GM18870 (cell line): ENCODE results near the gene LKAAEAR1.

Source experiments
- ATAC-seq: cut with Tn5 transposase; IDR thresholded peaks from one replicate; pipeline ENCODE4 v1.9.1; 2021; ENCODE audit warnings: moderate library complexity; ENCODE audit not compliant: unreplicated experiment

LKAAEAR1 gene

DNA sequence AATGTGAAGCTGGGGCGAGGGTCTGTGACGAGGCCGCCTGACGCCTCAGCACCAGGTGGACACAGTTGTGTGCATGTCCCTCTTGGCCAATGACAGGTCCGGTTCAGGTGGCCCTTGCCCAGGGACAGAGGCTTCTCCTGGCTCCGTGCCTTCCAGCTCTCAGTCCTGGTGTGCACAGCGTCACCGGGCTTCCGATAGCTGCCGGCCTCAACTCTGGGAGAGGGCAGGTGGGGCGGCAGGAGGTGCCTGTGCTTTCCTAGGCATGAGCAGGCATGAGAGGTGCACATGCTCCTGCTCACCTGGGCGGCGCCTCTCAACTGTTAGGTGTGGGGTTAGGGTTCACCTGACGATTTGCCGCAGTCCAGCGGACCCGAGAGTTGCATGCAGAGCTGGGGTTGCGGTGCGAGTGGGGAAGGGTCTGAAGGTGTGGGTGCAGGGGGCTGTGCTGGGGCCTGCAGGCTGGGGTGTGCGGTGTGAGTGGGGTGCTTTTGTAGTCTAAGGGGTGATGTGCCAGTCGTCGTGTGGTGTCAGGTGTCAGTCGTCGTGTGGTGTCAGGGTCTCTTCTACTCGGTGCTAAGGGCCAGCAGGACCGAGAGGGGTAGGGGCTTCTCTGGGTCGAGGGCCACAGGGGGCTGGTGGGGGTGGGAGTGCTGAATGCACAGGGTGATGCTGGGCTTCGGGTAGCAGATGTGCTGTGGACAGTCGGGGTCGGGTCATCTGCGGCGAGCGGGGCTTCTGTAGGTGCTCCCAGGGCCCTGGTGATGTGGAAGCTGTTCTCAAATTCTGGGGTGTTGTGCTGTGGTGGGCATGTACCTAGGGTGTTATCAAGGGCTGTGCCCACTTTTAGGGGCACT is 31.0 kb downstream of the LKAAEAR1 start:
- no peak for ATAC-seq

GRCh38 chr20:64052326-64052722 is 31.9 kb downstream of the LKAAEAR1 start:
- ATAC-seq = no peak

- ATAC-seq = no peak
These were observed 32.5 kb downstream of the LKAAEAR1 start for GRCh38 chr20:64051561-64052325.

GRCh38 chr20:64051033-64051452 is 33.2 kb downstream of the LKAAEAR1 start:
- no peak for ATAC-seq

DNA sequence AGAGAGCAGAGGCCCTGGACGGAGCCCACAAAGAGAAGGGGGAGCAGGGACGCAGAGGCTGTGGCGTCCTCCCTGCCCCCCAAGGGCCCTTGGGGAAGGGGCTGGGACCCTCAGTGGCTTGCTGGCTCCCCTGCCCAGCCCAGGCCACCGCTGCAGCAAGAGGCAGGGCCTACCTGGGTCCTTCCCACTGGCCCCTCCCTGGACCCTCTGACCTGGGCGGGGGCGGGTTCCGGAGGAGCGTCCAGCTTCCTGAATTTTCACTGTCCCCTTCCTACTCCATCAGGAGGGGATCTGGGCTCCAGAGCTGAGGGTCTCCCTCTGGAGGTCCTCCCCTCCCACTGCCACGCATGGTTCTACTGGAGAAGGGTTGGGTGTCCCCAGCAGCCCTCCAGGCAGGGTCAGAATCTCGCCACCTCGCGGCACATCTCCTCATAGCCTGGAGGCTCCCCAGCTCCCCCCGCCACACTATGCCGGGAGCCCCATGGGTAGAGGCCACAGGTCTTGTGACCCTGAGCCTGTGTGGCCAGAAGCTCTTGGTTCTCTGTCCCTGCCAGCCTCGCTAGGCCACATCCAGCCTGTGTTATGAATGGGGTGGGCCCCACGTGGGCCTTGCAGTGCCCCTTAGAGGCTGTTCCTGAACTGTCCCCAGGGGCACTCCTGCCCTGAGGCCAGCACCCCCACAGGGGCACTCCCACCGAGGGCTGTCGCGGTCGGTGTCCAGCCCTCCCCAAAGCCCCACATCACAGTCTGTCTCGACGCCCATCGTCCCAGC is 33.8 kb downstream of the LKAAEAR1 start:
- ATAC-seq = no peak

- ATAC-seq = no peak
These were observed 34.3 kb downstream of the LKAAEAR1 start for GRCh38 chr20:64049878-64050260.

- ATAC-seq = no peak
These were observed 34.9 kb downstream of the LKAAEAR1 start, which contains the start of gene SOX18 for GRCh38 chr20:64049060-64049877. Gene SOX18 (minus strand): TSS chr20:64049639. CDS start chr20:64049516, 123 bp downstream.

- ATAC-seq = no peak
These were observed 35.7 kb downstream of the LKAAEAR1 start for GRCh38 chr20:64048402-64049044.

GRCh38 chr20:64047968-64048401 is 36.2 kb downstream of the LKAAEAR1 start:
- no peak for ATAC-seq

- no peak for ATAC-seq
These were observed 37.2 kb downstream of the LKAAEAR1 start for GRCh38 chr20:64047046-64047389.

DNA sequence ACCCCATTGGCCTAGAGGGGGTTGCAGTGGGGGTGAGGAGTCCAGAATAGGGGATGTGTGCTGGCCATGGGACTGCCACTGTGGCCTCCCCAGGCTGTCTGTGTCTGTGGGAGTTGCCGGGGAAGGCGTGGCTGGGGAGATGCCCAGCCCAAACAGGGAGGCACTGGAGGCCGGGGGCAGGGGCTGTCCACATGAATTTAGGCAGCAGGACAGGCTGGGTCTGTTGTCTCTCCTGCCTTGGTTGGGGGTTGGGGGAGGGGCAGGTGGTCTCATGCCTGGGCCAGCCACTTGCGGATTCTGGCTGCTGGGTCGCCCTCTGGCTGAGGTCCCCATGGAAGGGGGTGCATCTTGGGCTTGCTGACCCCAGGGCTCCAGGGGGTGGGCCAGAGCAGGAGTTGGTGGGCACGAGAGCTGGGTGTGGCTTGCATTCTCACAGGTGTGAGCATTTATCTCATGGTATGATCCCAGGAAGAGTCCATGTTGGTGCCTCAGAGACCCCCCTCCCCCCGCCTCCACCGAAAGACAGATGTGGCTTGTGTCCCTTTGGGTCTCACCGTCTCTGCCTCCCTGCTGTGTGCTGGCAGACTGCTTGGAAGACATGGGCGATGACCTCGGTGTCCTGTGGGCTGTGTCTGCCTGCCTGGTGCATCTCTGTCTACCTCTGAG is 38.7 kb downstream of the LKAAEAR1 start:
- no peak for ATAC-seq

GRCh38 chr20:64044484-64045247 is 39.5 kb downstream of the LKAAEAR1 start:
- no peak for ATAC-seq

DNA sequence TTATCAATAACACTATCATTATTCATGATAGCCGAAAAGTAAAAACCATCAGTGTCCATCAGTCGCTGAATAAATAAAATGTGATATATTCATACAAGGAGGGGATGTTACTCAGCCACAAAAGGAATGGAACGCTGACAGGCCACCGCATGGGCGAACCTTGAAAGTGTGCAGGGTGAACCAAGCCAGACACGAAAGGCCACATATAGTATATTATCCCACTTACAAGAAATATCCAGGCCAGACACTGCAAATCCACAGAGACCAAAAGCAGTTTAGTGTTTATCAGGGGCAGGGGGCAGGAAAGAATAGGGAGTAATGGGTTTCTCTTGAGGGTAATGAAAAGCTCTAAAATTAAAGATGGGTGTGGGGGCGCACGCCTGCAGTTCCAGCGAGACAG is 40.4 kb downstream of the LKAAEAR1 start:
- ATAC-seq = no peak

DNA sequence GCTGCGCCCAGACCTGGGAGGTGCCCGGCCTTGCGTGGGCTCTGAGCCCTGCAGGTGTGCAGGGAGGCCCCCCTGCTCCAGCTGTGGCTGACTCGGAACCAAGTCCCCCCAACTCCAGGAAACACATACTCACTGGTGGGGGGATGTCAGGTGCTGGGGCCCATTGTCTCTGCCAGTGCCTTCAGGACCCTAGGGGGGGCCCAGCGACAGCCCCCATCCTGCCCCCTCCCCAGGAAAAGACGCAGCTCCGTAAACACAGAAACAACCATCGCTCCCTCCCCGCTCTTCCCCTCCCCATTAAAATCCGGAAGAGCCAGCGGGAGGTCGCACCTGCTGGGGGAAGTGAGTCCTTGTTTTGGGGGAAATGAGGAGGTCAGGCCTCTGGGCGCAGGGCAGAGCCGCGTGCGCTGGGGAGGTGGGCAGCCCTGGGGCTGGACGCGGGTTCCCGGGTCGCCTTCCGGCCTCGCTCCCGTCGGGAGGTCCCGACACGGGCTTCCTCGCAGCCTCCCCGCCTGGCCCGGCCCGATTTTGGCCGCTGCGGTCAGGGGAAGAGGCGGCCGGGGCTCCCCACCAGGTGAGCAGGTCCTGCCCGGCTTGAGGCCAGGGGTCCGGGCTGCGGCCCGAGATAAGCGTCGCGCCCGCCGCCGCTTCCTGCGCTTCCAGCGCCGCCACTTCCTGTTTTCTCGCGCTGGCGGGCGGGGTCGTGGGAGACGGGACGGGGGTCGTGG is 42.0 kb downstream of the LKAAEAR1 start:
- ATAC-seq = no peak

DNA sequence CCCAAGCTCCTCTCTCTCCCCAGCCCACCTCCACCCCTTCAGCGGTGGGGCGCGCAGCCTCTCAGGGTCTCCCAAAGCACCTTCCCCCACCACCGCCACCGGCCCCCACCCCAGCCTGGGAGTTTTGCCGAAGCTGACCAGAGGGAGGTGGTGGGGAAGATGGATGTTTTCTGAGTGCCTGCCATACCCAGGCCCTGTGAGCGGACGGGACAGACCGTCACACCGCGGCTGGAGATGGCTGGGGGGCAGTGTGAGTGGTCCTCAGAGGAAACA is 42.5 kb downstream of the LKAAEAR1 start:
- ATAC-seq = no peak

GRCh38 chr20:64041040-64041780 is 43.0 kb downstream of the LKAAEAR1 start:
- no peak for ATAC-seq

DNA sequence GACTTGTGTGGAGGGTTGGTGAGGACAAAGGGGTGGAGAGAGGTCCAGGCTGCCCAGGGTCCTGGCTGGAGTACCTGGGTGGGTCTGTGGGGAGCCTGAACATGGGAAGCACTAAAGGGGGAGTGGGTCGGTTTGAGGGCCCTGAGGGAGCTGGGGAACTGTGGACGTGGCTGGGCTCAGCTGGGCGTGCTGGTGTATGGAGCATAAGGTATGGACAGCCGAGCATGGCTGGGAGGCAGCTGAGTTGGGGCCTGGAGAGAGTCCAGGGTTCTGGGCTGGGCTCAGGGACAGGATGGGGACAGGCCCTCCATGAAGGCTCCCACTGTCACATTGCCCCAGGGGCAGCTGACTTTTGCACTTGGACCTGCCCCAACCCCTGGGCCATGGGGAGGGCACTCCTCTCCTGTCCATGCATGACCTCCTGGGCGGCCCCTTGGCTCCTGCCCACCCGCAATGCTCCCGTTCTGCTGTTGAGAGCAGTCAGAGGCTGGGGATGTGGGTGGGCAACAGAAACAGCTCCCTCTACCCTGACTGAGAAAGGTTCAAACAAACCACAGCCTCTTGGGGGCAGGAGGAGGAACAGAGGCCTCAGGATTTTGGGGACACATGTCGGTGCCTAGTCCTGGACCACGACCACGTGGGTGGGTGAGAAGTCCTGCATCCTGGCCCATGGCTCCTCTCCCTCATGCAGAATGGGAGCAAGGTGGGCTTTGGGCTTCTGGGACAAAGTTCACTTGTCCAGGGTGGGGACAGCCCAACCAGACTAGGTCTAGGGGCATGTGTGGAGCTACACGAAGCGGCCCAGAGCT is 43.8 kb downstream of the LKAAEAR1 start:
- no peak for ATAC-seq
